CD14-positive monocyte (primary cell): ENCODE data around the gene CDYL2. TPM values are rescaled to one million over a fixed set of nuclear protein-coding genes. Genes with fewer than 3 reads are reported as not detected.

ENCODE experiments used
- DNase-seq, 3 donors: peaks; one replicate each; pipeline ENCODE4 v3.0.0-alpha.2; 2011 to 2022
- H2AFZ ChIP-seq: 2 replicates; pipeline ENCODE4 v1.6.0; 2012; ENCODE audit warnings: mild to moderate bottlenecking, low read depth, low read length, inconsistent platforms; ENCODE audit not compliant: insufficient read depth, poor library complexity, severe bottlenecking
- H3K27ac ChIP-seq, 2 donors: 1 replicate in 1 of 2; 2 replicates in 1 of 2; pipeline ENCODE4 v1.5.1; 2012 to 2013; ENCODE audit warnings: low read length in 2 of 2, control low read depth in 1 of 2, inconsistent platforms in 1 of 2, low read depth in 1 of 2, mild to moderate bottlenecking in 1 of 2
- H3K27me3 ChIP-seq, 2 donors: one replicate each; pipeline versions ENCODE4 v1.6.0 to v1.6.1; 2011 to 2013; ENCODE audit warnings: low read length in 2 of 2; ENCODE audit not compliant: control insufficient read depth in 2 of 2, insufficient read depth in 2 of 2
- H3K36me3 ChIP-seq, 2 donors: replicated peaks in 1 of 2; 1 replicate in 1 of 2; 2 replicates in 1 of 2; pipeline versions ENCODE4 v1.5.1 to v1.6.1; 2012 to 2013; ENCODE audit warnings: low read length in 2 of 2, control low read depth in 1 of 2, inconsistent platforms in 1 of 2, mild to moderate bottlenecking in 1 of 2; ENCODE audit not compliant: insufficient read depth in 2 of 2, control insufficient read depth in 1 of 2
- H3K4me1 ChIP-seq, 2 donors: 1 replicate in 1 of 2; 2 replicates in 1 of 2; pipeline versions ENCODE4 v1.5.1 to v1.6.1; 2012 to 2013; ENCODE audit warnings: low read length in 2 of 2, control low read depth in 1 of 2, inconsistent platforms in 1 of 2, mild to moderate bottlenecking in 1 of 2, moderate library complexity in 1 of 2; ENCODE audit not compliant: insufficient read depth in 2 of 2, control insufficient read depth in 1 of 2
- H3K4me2 ChIP-seq: replicated peaks from 2 replicates; pipeline ENCODE3; 2012; ENCODE audit warnings: low read length, moderate library complexity, mild to moderate bottlenecking; ENCODE audit not compliant: poor library complexity, severe bottlenecking; ENCODE audit errors: extremely low read depth
- H3K4me3 ChIP-seq, 3 experiments: fragments of 200-600 bp in 1 of 3; sonication (generic) in 1 of 3; replicated peaks in 1 of 3; 1 replicate in 2 of 3; 2 replicates in 1 of 3; pipeline ENCODE4 v1.5.1; 2011 to 2013; ENCODE audit warnings: low read length in 3 of 3, mild to moderate bottlenecking in 3 of 3, control low read depth in 2 of 3, low read depth in 2 of 3, inconsistent platforms in 1 of 3, moderate library complexity in 1 of 3
- H3K79me2 ChIP-seq: 2 replicates; pipeline ENCODE4 v1.6.0; 2012; ENCODE audit warnings: mild to moderate bottlenecking, control low read depth, inconsistent platforms, low read length, moderate library complexity; ENCODE audit not compliant: insufficient read depth
- H3K9ac ChIP-seq: 2 replicates; pipeline ENCODE4 v1.6.0; 2017; ENCODE audit warnings: low read length, mild to moderate bottlenecking; ENCODE audit not compliant: insufficient read depth, poor library complexity, severe bottlenecking
- H3K9me3 ChIP-seq, 2 donors: replicated peaks in 1 of 2; 1 replicate in 1 of 2; 2 replicates in 1 of 2; pipeline versions ENCODE4 v1.5.1 to v1.6.1; 2012 to 2013; ENCODE audit warnings: low read length in 2 of 2, control low read depth in 1 of 2; ENCODE audit not compliant: control insufficient read depth in 1 of 2, insufficient read depth in 1 of 2
- H4K20me1 ChIP-seq: 2 replicates; pipeline ENCODE4 v1.6.0; 2012; ENCODE audit warnings: mild to moderate bottlenecking, low read length, control low read depth, moderate library complexity; ENCODE audit not compliant: insufficient read depth
- H3K27ac Mint-ChIP-seq, 7 donors: one replicate each; pipeline ENCODE4 v1.8.0; 2020; ENCODE audit warnings: mild to moderate bottlenecking in 7 of 7, mixed read lengths in 7 of 7, moderate library complexity in 6 of 7, inconsistent platforms in 2 of 7
- H3K27me3 Mint-ChIP-seq, 3 donors: one replicate each; pipeline ENCODE4 v1.8.0; 2021 to 2022; ENCODE audit warnings: low read depth in 3 of 3, mild to moderate bottlenecking in 3 of 3, mixed read lengths in 3 of 3, moderate library complexity in 3 of 3, inconsistent platforms in 1 of 3
- H3K36me3 Mint-ChIP-seq, 2 donors: one replicate each; pipeline ENCODE4 v1.8.0; 2020; ENCODE audit warnings: mixed read lengths in 2 of 2, inconsistent platforms in 1 of 2, mild to moderate bottlenecking in 1 of 2
- H3K4me1 Mint-ChIP-seq: one replicate; pipeline ENCODE4 v1.8.0; 2020; ENCODE audit warnings: mild to moderate bottlenecking, mixed read lengths
- H3K4me3 Mint-ChIP-seq, 2 donors: one replicate each; pipeline ENCODE4 v1.8.0; 2020; ENCODE audit warnings: mild to moderate bottlenecking in 2 of 2, mixed read lengths in 2 of 2, moderate library complexity in 1 of 2
- H3K9me3 Mint-ChIP-seq, 7 donors: one replicate each; pipeline ENCODE4 v1.8.0; 2020 to 2022; ENCODE audit warnings: mixed read lengths in 7 of 7, mild to moderate bottlenecking in 6 of 7, moderate library complexity in 6 of 7, inconsistent platforms in 2 of 7
- WGBS: methylation state at CpG from one replicate; pipeline ENCODE4 v1.1.5; 2013; ENCODE audit warnings: missing lambda C conversion rate; ENCODE audit not compliant: insufficient coverage; 5-methylcytosine and 5-hydroxymethylcytosine counted together
- intact Hi-C, 2 donors: fragments of 100-400 bp; cut with micrococcal nuclease; formaldehyde crosslinking; loops; one replicate each; pipeline versions ENCODE4 v1.15.0 to v1.15.1; 2023
- polyA plus RNA-seq, 3 donors: library from polyadenylated mRNA; depleted of rRNA in 1 of 3; unstranded in 2 of 3; stranded (reverse) in 1 of 3; fragments of 300-500 nt in 2 of 3; fragments of >200 nt in 1 of 3; fragmentation: Illumina TruSeq in 2 of 3; gene quantifications; 1 replicate in 2 of 3; 2 replicates in 1 of 3; pipeline ENCODE4 v1.2.3, GENCODE V29; 2012 to 2021
- TF ChIP-seq, protein P1 (sequence below): fragments of 200-600 bp; IDR thresholded peaks from one replicate; pipeline ENCODE4 v1.8.0; 2022; ENCODE audit warnings: antibody characterized with exemption, mild to moderate bottlenecking

Gene CDYL2
- polyA plus RNA-seq, 3 donors, result 0.42 to 2.6 (median 0.93) TPM

DNA sequence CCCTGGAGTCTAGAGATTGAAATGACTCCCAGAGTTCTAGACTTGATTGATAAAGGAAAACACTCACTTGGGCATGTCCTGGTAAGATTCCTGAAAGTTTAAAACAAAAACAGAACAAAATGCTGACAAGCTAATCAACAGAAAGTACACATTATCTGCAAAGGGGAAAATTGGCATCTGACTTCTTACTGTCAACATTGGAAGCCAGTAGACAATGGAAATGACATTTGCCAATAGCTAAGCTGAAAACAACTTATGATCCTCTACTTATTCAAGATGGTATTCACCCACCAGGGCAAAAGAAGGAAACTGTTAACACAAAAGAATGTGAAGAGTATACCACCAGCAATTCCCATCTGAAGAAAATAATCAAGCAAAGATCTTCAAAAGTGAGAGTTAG is 36.8 kb upstream of the CDYL2 start:
- Histone ChIP-seq H3K9ac (no peak overlapping the region), H2AFZ (no peak overlapping the region), H4K20me1 (no peaks in the 10 kb centered on the region), H3K9me3 (peaks cover 14 to 21% of the 10 kb centered on the region in 2 donors), H3K4me2 (no peak overlapping the region), H3K27me3 (no peaks in the 10 kb centered on the region), H3K27ac (no peak overlapping the region), H3K4me1 (no peaks in the 10 kb centered on the region), H3K79me2 (no peaks in the 10 kb centered on the region), H3K4me3 (no peak overlapping the region), H3K36me3 (no peaks in the 10 kb centered on the region)
- no peak overlapping the region for H3K4me3 Mint-ChIP-seq
- peaks cover 20 to 37% (median 27%) of the 10 kb centered on the region in 7 donors for H3K9me3 Mint-ChIP-seq
- DNase-seq, result no peak
- intact Hi-C loops, result no loop called here
- H3K27ac Mint-ChIP-seq, result no peak overlapping the region
- no peaks in the 10 kb centered on the region for H3K4me1 Mint-ChIP-seq
- peaks cover 0 to 6% (median 3%) of the 10 kb centered on the region in 3 donors for H3K27me3 Mint-ChIP-seq
- no peaks in the 10 kb centered on the region for H3K36me3 Mint-ChIP-seq
- TF ChIP-seq, protein P1, sequence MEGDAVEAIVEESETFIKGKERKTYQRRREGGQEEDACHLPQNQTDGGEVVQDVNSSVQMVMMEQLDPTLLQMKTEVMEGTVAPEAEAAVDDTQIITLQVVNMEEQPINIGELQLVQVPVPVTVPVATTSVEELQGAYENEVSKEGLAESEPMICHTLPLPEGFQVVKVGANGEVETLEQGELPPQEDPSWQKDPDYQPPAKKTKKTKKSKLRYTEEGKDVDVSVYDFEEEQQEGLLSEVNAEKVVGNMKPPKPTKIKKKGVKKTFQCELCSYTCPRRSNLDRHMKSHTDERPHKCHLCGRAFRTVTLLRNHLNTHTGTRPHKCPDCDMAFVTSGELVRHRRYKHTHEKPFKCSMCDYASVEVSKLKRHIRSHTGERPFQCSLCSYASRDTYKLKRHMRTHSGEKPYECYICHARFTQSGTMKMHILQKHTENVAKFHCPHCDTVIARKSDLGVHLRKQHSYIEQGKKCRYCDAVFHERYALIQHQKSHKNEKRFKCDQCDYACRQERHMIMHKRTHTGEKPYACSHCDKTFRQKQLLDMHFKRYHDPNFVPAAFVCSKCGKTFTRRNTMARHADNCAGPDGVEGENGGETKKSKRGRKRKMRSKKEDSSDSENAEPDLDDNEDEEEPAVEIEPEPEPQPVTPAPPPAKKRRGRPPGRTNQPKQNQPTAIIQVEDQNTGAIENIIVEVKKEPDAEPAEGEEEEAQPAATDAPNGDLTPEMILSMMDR, result no peak

GRCh38 chr16:80837533-80838147 is 33.2 kb upstream of the CDYL2 start:
- Histone ChIP-seq H3K36me3 (no peaks in the 10 kb centered on the region), H3K4me1 (no peaks in the 10 kb centered on the region), H3K4me2 (no peak overlapping the region), H2AFZ (no peak overlapping the region), H3K27me3 (no peaks in the 10 kb centered on the region), H3K9ac (no peak overlapping the region), H3K27ac (no peak overlapping the region), H3K79me2 (no peaks in the 10 kb centered on the region), H4K20me1 (no peaks in the 10 kb centered on the region), H3K4me3 (no peak overlapping the region), H3K9me3 (peaks cover under 1 to 5% of the 10 kb centered on the region in 2 donors)
- peaks cover 0 to 5% (median 4%) of the 10 kb centered on the region in 3 donors for H3K27me3 Mint-ChIP-seq
- H3K9me3 Mint-ChIP-seq, result peaks cover 1 to 15% (median 11%) of the 10 kb centered on the region in 7 donors
- H3K27ac Mint-ChIP-seq, result no peak overlapping the region
- intact Hi-C loops, result no loop called here
- no peak overlapping the region for H3K4me3 Mint-ChIP-seq
- no peak for DNase-seq
- no peaks in the 10 kb centered on the region for H3K4me1 Mint-ChIP-seq
- no peaks in the 10 kb centered on the region for H3K36me3 Mint-ChIP-seq
- TF ChIP-seq, protein P1, result no peak
- 100% methylated on average over 1 of the region's 9 CpGs for WGBS
